ENCODE measurements around the gene MEGF6.
A peak's percentile ranks its signal among the peaks of the same experiment; 100 is the strongest.

Gene MEGF6

DNA sequence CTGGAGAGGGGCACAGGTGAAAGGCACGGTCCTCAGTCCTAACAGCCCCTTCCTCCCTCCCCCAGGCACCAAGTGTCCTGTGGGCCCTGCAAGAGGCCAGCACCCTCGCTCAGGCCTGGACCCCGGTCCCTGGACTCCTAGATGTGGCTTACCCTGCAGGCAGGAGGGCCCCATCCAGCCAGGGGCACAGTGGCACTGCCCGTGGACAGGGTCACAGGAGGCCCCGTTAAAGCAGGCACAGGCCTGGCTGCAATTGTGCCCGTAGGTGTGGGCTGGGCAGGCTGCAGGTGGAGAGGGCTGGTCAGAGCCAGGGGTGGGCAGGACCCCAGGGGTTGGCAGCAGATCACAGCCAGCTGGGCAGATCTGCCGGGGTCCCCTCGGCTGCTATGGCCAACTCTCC lies 112.3 kb downstream of the MEGF6 start:
- no peak for DNase-seq

DNA sequence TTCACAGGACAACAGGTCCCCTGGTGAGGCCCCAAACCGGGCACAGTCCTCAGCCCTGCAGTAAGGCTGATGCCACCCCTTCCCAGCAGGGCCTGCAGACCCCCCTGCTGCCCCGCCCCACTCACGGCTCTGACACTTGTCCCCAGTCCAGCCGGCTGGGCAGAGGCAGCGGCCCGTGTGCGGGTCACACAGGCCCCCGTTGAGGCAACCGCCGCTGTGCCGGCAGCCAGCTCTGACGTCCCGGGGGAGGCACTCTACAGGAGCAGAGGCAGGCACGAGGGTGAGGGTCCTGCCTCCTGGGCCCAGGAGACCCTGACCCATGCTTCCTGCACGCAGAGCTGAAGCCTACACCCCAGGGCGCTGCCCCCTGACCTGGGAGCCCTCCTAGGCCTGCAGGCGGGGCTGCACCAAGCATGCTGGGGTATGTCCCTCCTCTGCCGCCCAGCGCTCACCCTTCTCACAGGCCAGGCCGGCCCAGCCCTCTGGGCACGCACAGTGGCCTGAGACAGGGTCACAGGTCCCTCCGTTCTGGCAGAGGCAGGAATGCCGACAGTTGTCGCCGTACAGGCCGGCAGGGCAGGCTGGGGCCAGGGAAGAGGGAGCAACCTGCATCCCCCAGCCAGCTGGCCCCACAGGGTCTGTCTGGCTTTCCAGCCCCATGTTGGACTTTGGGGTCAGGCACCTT lies 112.9 kb downstream of the MEGF6 start:
- DNase-seq, result no peak

- no peak for DNase-seq
Observed at GRCh38 chr1:3497521-3497920, 113.8 kb downstream of the MEGF6 start.

GRCh38 chr1:3496916-3497315 lies 114.4 kb downstream of the MEGF6 start:
- DNase-seq, result no peak

GRCh38 chr1:3495776-3496745 lies 115.2 kb downstream of the MEGF6 start:
- no peak for DNase-seq

GRCh38 chr1:3494321-3495308 lies 116.7 kb downstream of the MEGF6 start:
- no peak for DNase-seq

GRCh38 chr1:3492545-3493246 lies 118.6 kb downstream of the MEGF6 start:
- no peak for DNase-seq

GRCh38 chr1:3491291-3492246 lies 119.7 kb downstream of the MEGF6 start:
- peak; percentile 83 for DNase-seq

- DNase-seq, result no peak
Observed at GRCh38 chr1:3490046-3490745, 121.1 kb downstream of the MEGF6 start.

DNA sequence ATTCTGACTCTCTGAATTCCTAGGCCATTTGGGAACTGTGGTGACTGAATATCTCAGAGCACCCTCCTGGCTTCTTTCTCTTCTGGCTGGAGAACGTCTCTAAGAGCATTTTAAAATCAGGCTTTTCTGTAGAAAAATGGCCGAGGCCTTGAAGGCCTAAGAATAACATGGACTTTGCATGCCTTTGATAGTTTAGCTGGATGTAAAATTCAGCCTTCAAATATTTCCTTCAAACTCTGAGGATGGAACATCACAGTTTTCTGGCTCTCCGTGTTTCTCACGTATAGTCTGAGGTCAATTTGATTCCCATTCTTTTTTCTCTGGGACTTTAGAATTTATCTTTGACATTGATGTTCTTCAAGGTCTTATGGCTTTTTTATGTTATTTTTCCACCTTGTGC lies 122.9 kb downstream of the MEGF6 start:
- DNase-seq, result no peak

GRCh38 chr1:3485016-3485415 lies 126.3 kb downstream of the MEGF6 start:
- no peak for DNase-seq

DNA sequence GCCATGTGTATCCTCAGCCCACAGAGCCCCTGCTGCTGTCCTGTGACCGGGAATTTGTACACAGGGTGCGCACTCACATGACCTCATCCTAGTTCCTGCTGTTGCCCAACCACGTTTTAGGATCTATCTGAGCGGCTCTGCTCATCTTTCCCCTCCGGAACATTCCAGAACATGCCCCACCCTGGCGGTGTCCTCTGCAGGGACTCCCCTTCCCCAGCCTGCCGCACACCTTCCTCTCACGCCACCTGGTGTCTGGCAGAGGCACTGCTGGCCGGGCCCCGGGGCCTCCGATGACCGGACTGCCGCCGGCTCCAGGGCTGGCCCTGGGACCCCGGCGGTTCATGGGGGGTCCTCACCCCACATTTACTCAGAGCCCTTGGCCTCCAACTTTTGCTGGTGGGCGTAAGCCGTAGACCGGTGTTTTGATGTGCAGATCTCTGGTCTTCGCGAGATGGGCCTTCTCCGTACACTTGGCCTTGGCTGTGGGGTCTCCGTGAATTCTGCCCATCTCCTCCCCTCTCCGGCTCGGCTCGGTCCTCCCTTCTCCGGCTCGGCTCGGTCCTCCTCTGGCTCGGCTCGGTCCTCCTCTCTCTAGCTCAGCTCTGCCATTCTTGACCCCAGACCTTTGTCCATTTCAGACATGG lies 127.4 kb downstream of the MEGF6 start:
- DNase-seq, result peak; percentile 59

DNA sequence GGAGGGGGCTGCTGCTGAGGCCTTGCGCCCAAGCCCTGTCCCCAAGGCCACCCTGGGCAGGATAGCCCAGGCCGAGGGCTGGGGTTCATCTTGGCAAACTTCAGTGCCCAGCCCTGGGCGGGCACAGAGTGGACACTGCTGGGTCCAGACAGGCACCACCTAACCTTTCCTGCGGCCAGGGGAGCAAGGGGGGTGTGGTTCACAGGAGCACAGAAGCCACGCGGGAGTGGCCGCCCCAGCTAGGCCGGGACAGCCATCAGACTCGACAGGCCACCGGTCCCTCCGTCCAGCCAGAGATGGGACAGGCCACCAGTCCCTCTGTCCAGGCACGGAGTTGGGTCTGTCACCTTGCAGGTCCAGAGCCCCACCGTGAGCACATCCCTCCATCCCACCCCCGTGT lies 127.9 kb downstream of the MEGF6 start:
- DNase-seq, result no peak

- DNase-seq, result no peak
Observed at GRCh38 chr1:3482378-3482849, 128.9 kb downstream of the MEGF6 start.

DNA sequence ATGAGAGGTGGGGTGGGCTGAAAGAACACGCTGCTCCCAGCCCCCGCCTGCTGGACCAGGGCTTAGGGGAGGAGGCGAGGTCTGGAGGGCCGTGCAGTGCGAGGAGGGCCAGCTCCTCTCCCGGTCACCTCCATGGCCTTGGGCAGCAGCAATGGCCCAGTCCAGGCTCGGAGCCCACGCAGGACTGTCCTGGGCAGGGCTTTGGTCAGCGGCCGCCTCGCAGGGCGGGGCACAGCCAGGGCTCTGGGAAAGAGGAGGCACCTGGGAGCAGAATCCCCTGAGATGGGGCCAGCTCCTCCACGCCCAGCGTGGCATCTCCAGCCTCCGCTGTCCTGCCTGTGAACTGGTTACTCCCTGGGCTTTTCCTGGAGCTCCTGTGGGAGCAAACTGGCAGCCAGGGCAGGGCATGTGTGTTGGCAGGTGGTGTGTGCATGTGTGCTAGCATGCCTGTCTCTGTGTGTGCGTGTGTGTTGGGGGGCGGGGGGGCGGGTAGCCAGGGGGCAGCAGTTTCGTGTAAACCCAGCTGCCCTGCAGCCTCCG lies 129.4 kb downstream of the MEGF6 start:
- DNase-seq, result no peak

- no peak for DNase-seq
Observed at GRCh38 chr1:3481046-3481445, 130.3 kb downstream of the MEGF6 start.

DNA sequence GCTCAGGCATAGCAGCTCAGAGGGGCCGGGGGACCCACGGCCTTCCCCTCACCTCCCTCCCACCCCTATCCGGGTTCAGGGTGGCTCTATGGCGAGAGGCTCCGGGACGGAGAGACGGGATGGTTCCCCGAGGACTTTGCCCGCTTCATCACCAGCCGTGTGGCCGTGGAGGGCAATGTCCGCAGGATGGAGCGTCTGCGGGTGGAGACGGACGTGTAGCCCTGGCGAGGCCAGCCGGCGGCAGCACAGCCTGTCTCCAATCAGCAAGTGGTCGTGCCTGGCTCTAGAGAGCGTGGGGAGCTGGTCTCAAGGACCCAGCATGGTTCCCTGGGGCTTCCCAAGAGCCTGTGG lies 131.0 kb downstream of the MEGF6 start:
- no peak for DNase-seq

DNA sequence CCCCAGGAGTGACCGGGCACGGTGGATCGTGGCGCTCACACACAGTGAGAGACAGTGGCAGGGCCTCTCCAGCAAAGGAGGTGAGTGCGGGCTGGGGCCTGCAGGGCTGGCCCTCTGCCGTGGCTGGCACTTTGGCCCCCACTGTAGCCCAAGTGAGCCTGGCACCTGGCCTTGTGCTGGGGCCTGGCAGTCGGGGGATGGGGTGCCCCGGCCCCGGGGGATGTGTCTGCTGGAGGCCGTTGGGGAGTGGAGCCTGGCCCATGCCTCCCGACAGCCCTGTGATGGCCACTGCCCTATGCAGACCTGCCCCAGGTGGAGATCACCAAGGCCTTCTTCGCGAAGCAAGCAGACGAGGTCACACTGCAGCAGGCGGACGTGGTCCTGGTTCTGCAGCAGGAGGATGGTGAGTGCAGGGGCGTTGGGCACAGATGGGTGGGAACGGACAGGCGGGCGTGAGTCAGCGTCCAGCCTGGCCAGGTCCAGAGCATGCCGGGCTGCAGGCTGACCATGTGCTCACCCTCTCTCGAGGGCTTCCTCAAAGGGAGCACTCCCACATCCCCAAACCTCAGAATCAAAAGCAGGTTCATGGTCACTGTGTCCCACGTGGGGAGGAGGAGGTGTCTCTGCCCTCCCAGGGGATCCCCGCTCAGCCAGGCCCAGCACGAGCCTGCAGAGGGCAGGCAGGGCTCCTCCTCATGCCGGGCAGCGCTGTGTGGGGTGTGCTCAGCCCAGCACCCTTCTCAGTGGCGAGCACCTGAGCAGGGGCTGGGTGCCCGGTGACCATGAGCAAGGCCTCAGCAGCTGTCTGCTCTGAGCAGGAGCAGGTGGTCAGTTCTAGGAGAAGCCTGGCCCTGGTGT lies 131.6 kb downstream of the MEGF6 start:
- DNase-seq, result no peak

GRCh38 chr1:3478187-3478586 lies 133.1 kb downstream of the MEGF6 start:
- DNase-seq, result no peak
